Measurements from ENCODE around the gene FDXACB1.

FDXACB1 gene

DNA sequence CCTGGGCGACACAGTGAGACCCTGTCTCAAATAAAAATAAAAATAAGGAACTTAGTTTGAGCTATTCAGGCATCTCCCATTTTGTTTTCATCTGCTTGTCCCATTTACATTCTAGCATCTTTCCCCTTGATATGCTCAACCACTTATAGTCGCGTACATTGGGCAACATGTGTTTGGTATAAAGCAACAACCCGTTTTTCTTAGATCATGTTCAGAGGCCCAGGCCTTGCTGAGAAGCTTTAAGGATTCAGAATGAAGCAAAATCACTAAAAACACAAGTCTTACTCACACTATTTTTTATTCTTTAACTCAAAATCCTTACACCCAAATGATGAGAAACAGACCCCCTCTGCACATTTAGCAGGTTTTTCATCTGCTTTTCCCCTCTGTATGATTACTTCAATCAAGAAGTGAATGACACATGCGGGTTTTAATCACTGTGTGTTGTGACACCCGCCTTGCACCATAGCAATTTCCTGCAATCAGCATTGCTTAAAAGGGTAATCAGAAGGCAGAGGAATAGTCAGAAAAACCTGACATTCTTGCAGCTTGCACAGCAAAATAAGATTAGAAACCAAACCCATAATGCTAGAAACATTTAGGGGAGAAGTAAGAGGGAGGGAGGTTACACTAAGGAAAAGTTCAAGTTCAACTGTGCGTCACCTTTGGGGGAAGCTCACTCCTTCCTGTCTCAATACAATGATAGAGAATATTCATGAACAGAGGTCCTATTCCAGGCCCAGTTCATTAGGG, 33.5 kb downstream of the FDXACB1 start:
- in situ Hi-C loops (cut with HindIII; ENCODE audit: low sequenced_read_pairs): loop anchor here (5.0 to 10.0 kb wide), 3 partner anchors 68 to 368 kb away; no protein-coding TSS in a partner anchor

DNA sequence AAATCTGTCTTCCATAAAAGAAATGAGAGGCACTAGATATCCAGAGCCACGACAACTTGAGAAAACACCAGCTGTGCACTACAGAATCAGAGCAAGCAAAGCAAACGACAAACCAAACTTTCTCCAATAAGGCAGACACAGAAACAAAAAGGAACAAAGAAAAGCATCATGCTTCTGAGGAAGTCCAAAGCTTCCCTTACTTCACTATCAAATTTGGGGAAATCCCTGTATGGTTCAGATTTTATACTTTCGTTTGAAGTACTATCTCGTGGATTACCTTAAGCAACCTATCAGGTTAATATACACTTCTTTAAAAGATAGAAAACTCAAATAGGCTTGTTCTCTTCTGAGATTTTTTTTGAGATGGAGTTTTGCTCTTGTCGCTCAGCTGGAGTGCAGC, 35.3 kb downstream of the FDXACB1 start:
- in situ Hi-C loops (cut with HindIII; ENCODE audit: low sequenced_read_pairs): loop anchor here (10.0 kb wide), 1 partner anchor 259 kb away; no protein-coding TSS in a partner anchor

DNA sequence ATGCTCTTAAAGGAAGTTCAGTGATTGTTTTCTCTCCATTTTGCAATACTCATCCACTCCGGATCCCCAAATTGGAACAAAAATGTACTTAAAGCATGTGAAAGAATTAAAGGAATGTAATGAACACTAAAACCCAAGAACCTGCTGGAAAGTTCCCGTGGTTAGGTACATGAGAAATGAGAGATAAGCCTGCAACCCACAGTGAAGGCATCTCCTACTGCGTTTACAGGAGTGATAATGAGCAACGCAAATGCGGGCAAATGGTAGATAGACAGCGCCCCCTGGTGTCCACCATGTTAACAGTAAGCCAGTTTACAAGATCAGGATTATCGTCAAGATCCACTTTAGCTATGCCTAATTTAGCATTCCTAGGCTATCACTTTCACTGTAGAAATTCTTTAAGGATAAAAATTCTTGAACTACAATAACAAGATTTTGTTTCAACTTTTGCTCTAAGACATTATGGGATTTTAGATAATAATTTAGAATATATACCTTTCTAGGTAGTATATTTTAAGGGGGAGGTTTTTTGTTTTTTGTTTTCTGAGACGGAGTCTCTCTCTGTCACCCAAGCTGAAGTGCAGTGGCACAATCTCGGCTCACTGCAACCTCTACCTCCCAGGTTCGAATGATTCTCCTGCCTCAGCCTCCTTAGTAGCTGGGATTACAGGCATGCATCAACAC, 37.5 kb downstream of the FDXACB1 start:
- in situ Hi-C loops (cut with HindIII; ENCODE audit: low sequenced_read_pairs): loop anchor here (10.0 kb wide), 1 partner anchor 257 kb away; no protein-coding TSS in a partner anchor

DNA sequence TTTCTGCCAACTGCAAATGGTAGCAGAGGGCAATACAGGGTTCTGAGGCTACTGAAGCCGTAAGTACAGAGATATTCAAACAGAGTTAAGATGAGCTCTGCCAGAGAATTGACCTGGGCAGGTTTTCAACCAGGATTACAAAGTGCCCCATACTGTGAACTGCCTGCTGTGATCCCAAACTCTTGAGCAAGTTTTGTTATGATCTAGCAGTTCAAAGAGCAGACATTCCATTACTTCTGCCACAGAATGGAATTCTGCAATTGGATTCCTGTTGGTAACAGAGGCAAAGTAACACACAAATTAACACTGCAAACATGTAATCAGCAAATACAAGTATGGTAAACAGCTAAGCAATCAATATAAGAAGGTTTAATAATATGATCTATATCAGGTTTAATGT, 38.8 kb downstream of the FDXACB1 start:
- in situ Hi-C loops (cut with HindIII; ENCODE audit: low sequenced_read_pairs): loop anchor here (10.0 kb wide), 1 partner anchor 255 kb away; no protein-coding TSS in a partner anchor

DNA sequence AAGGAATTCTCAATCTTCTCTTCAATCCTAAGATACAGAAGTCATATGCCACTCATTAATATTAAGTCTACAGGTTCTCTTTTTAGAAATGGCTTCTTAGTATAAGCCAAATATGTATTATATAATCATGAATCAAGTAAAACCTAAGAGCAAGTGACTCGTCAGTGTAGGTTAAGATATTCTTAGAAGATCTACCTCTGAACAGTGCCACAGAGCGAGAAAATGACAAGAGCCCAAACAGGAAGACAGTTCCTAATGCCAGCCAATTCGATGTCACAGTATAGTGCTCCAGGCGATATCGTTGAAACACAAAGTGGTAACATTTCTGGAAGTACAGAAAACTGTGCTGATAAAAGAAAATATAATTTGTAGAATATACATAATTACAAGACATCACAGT, 40.9 kb downstream of the FDXACB1 start:
- in situ Hi-C loops (cut with HindIII; ENCODE audit: low sequenced_read_pairs): no loop called here

DNA sequence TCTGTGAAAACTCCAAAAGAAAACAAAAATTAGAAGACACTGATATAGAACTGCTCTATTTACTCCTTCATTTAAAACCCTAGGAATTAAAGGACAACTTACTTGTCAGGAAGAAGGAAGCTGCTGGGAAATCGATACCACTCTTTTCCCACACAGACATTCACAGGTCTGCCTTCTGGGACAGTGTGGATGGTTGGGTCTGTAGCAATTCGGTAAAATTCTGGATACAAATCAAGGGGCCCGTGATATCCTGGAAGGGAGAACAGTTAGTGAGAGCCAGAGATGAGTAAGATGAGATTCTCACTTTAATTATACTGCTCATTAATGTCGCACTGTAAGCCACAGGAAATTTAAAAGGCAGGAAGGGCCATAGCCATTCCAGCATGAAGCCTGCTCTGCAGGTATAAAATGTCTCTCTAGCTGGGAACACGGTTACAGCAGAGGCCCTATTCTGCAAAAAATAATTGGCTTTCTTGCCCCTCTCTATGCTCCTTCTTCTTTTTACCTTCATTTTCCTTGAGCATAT, 41.5 kb downstream of the FDXACB1 start:
- in situ Hi-C loops (cut with HindIII; ENCODE audit: low sequenced_read_pairs): no loop called here

DNA sequence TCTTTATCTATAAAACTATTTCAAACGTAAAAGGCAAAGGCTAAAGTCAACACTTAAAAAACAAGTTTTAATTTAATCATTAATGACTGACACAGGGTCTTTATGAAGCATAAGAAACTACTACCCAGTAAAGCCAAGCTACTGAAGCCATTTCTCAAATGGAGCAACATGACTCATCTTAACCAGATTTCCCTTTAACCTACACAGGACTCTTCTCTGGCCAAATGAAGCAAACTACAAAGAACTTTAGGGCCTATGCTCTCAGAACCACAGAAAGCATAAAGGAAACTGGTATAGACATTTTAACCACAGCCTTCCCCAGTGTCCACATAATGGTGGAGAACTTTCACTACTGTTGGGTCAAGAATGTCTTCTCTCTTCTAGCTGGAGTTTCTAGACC, 42.2 kb downstream of the FDXACB1 start:
- in situ Hi-C loops (cut with HindIII; ENCODE audit: low sequenced_read_pairs): no loop called here

DNA sequence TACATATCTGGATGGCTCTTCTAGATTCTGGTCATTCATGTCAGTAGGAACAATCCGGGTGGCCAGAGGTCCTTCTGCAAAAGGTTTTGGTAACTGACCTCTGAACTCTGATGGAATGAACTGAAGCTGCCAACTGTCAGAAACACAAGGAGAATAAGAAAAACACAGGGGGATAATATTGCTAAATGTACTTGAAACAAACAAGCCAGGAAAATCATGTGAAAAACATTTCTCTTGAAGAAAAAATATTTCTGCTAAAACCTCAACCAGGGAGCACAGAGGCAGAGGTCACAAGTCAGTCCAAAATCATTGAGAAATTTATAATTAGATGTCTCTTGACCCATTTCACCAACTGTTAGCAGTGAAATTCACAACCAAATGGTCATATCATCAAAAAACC, 42.8 kb downstream of the FDXACB1 start:
- in situ Hi-C loops (cut with HindIII; ENCODE audit: low sequenced_read_pairs): no loop called here

DNA sequence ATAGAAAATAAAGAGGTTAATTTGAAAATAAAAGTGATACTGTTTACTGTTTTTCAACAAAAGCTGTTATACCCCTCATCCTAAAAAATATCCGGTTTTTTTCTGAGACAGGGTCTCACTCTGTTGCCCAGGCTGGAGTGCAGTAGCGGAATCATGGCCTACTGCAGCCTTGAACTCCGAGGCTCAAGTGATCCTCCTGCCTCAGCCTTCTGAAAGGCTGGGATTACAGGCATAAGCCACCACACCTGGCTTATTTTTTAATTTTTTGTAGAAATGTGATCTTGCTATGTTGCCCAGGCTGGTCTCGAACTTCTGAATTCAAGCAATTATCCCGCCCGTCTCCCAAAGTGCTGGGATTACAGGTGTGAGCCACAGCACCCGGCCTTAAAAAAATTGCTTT, 43.3 kb downstream of the FDXACB1 start:
- in situ Hi-C loops (cut with HindIII; ENCODE audit: low sequenced_read_pairs): no loop called here

DNA sequence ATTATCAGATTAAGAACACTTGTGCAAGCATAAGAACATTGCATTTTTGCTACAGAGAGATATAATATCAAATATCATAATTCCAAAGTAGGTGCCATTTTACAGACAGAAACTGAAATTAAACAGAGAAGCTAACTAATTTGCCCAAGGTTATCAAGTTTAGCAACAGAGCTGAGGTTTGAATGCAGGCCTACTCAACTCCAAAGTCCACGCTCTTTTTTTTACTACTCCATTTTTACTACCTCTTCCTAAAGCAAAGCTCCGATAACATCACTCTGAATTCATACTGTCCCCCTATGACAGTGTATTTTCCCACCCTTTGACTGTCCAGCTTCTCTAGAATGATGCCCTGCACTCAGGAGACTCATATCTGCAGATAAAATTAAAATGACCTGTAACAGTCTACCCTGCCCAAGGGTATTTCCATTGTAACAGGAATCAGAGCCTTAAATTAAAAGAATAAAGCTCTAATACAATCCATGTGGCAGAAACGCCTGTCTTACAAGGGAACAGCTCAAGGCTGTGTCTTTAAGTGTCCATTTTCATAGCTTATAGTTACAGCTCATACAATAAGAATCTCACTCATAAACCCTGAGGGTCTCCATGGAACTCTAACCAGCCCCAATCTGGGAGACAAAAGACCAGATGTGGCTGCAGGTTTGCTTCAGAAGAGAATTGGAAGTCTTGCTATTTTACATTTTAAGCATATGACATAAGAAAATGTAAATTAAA, 44.4 kb downstream of the FDXACB1 start:
- in situ Hi-C loops (cut with HindIII; ENCODE audit: low sequenced_read_pairs): no loop called here

DNA sequence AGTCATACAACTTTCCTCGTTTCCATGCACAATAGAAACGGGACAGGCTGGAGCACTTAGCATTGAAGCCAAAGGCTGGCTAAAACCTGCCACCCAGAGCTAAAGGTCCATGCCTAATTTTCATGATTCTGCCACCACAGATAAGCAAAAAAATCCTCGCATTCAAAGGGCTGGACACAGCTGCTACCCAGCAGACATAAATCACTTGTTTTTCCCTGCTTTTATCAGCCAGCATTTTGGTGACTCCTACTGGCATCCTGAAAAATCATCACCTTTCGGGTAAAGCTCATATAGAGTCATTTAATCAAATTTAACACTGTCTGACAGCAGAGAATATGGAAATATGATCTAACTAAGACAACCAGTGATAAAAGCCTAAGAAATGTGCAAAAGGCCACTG, 45.4 kb downstream of the FDXACB1 start:
- in situ Hi-C loops (cut with HindIII; ENCODE audit: low sequenced_read_pairs): no loop called here

DNA sequence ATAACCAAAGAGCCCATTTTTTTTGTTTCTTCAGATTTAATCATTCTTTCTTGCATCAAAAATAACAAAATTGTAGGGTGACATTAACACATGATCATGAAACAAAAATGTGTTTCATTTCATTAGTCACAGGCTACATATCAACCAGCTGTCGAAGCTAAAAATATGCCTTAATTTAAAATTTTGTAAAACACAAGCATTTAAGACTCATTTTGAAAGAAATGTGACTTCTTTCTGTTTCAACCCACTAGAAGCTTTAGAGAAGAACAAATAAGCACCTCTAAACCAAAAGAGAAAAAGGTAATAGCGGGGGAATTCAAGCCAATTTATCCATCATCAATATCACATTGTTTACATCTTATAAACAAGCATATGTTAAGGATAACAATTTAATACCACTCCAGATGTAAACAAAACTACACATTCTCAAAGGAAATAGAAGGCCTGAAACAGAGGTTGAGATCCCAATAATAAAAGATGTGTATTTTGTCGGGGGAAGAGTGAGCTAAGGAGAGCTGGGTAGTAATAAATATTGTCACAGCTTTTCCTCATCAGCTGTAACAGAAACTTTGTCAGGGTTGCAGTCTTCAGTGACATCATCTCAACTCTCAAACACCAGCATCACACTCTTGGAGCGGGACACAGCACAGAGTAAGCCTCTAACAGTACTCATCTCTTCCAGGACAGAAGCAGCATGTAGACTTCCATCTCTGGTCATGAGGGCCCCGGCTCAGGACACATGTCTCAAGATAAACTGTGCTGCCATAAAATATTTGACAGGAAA, 49.6 kb downstream of the FDXACB1 start:
- in situ Hi-C loops (cut with HindIII; ENCODE audit: low sequenced_read_pairs): no loop called here

DNA sequence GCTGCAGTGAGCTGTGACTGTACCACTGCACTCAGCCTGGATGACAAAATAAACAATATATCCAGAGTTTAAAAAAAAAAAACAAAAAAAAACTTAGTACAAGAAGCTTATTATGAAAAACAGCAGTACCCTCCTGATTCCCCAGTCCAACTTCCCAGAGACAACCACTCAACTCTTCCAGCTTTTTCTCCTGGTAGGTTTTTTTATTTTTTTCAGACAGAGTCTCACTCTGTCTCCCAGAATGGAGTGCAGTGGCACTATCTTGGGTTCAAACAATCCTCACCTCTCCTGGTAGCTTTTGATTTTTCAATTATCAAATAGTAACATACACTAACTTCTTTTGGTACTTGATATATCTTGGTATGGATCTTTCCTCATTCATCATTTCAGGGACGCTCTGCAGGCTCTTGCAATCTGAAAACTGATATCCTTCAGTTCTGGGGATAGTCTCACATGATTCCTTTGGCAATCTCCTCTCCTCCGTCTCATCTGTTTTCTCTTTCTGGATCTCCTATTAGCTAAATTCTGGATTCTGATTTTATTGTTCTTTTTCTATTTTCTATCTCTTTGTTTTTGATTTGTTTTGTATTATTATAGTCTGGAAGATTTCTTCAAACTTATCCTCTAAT, 52.5 kb downstream of the FDXACB1 start:
- in situ Hi-C loops (cut with HindIII; ENCODE audit: low sequenced_read_pairs): no loop called here

Data from endothelial cell of hepatic sinusoid (primary cell).